Dedifferentiated amniotic fluid mesenchymal stem cell (primary cell): ENCODE results near the gene LIMK1.
"Not testable (repeated sequence)": the region's sequence is repeated elsewhere in the genome, so short reads cannot be mapped to it uniquely, and the experiment has no call there.

Source experiments
- DNase-seq: peaks from one replicate; pipeline ENCODE4 v3.0.0-alpha.2; 2016; ENCODE audit errors: extremely low spot score

Gene LIMK1

GRCh38 chr7:74121401-74122249, 38.0 kb downstream of the LIMK1 start:
- no peak for DNase-seq

GRCh38 chr7:74123892-74124291, 40.3 kb downstream of the LIMK1 start:
- DNase-seq: not testable (repeated sequence)

GRCh38 chr7:74126220-74126880, 42.7 kb downstream of the LIMK1 start:
- DNase-seq: no peak

- no peak for DNase-seq
Observed at GRCh38 chr7:74129887-74130286, 46.3 kb downstream of the LIMK1 start.

GRCh38 chr7:74130518-74130917, 46.9 kb downstream of the LIMK1 start:
- DNase-seq: no peak

- no peak for DNase-seq
Observed at GRCh38 chr7:74134117-74134620, 50.6 kb downstream of the LIMK1 start.

- DNase-seq: no peak
Observed at GRCh38 chr7:74138334-74138867, 54.8 kb downstream of the LIMK1 start.

- no peak for DNase-seq
Observed at GRCh38 chr7:74138945-74139843, 55.6 kb downstream of the LIMK1 start.

GRCh38 chr7:74141705-74142104, 58.1 kb downstream of the LIMK1 start:
- DNase-seq: no peak

- no peak for DNase-seq
Observed at GRCh38 chr7:74143383-74143782, 59.8 kb downstream of the LIMK1 start.

GRCh38 chr7:74148491-74148890, 64.9 kb downstream of the LIMK1 start:
- DNase-seq: no peak

- no peak for DNase-seq
Observed at GRCh38 chr7:74149071-74149470, 65.5 kb downstream of the LIMK1 start.

GRCh38 chr7:74149603-74150002, 66.0 kb downstream of the LIMK1 start:
- DNase-seq: no peak

- no peak for DNase-seq
Observed at GRCh38 chr7:74153736-74154135, 70.1 kb downstream of the LIMK1 start.

GRCh38 chr7:74155810-74156395, 72.3 kb downstream of the LIMK1 start:
- no peak for DNase-seq

GRCh38 chr7:74157605-74158004, 74.0 kb downstream of the LIMK1 start:
- DNase-seq: no peak

GRCh38 chr7:74164985-74165456, 81.4 kb downstream of the LIMK1 start:
- DNase-seq: no peak

- DNase-seq: no peak
Observed at GRCh38 chr7:74165867-74166593, 82.4 kb downstream of the LIMK1 start.

- DNase-seq: not testable (repeated sequence)
Observed at GRCh38 chr7:74167324-74167723, 83.7 kb downstream of the LIMK1 start.
